ENCODE data around the gene TUBGCP4.

TUBGCP4 gene

GRCh38 chr15:43404130-43404529 lies 33.2 kb downstream of the TUBGCP4 start:
- DNase-seq = no peak

- no peak for DNase-seq
Measured at GRCh38 chr15:43406189-43406588, 35.3 kb downstream of the TUBGCP4 start.

GRCh38 chr15:43406808-43407207 lies 35.9 kb downstream of the TUBGCP4 start:
- no peak for DNase-seq

GRCh38 chr15:43408789-43409188 lies 37.9 kb downstream of the TUBGCP4 start:
- DNase-seq = no peak

- no peak for DNase-seq
Measured at GRCh38 chr15:43410572-43411214, 39.8 kb downstream of the TUBGCP4 start.

GRCh38 chr15:43412096-43412495 lies 41.2 kb downstream of the TUBGCP4 start:
- DNase-seq = no peak

- no peak for DNase-seq
Measured at GRCh38 chr15:43414196-43414595, 43.3 kb downstream of the TUBGCP4 start.

- no peak for DNase-seq
Measured at GRCh38 chr15:43420435-43420834, 49.5 kb downstream of the TUBGCP4 start.

- DNase-seq = no peak
Measured at GRCh38 chr15:43420876-43421275, 50.0 kb downstream of the TUBGCP4 start.

GRCh38 chr15:43423793-43424192 lies 52.9 kb downstream of the TUBGCP4 start:
- no peak for DNase-seq

- no peak for DNase-seq
Measured at GRCh38 chr15:43429687-43430086, 58.8 kb downstream of the TUBGCP4 start.

- no peak for DNase-seq
Measured at GRCh38 chr15:43433165-43433564, 62.3 kb downstream of the TUBGCP4 start.

GRCh38 chr15:43433661-43434303 lies 62.9 kb downstream of the TUBGCP4 start:
- no peak for DNase-seq

GRCh38 chr15:43434446-43434845 lies 63.5 kb downstream of the TUBGCP4 start:
- no peak for DNase-seq

GRCh38 chr15:43436395-43436794 lies 65.5 kb downstream of the TUBGCP4 start:
- DNase-seq = no peak

GRCh38 chr15:43439268-43439667 lies 68.4 kb downstream of the TUBGCP4 start:
- no peak for DNase-seq

- DNase-seq = peak; percentile 86
Measured at GRCh38 chr15:43440721-43441281, 69.9 kb downstream of the TUBGCP4 start.

- peak; percentile 71 for DNase-seq
Measured at GRCh38 chr15:43441316-43441715, 70.4 kb downstream of the TUBGCP4 start.

- DNase-seq = no peak
Measured at GRCh38 chr15:43446344-43446743, 75.4 kb downstream of the TUBGCP4 start.

- DNase-seq = no peak
Measured at GRCh38 chr15:43449981-43450380, 79.1 kb downstream of the TUBGCP4 start.

Data from activated CD4-positive, alpha-beta T cell treated with anti-CD3 and anti-CD28 coated beads, Interleukin-2, Interleukin-6, amounts not matched to agents 100 ng/mL and 50 ng/mL, durations not matched to agents 16 hours and 8 hours (primary cell).